Activated CD4-positive, alpha-beta T cell treated with anti-CD3 and anti-CD28 coated beads, Interleukin-2, amount 50 U/mL, for 4 hours (primary cell): Measurements from ENCODE around the gene CCL22.
"Not testable (repeated sequence)": the region's sequence is repeated elsewhere in the genome, so short reads cannot be mapped to it uniquely, and the experiment has no call there.

ENCODE experiments used
- DNase-seq, 2 experiments: peaks; one replicate each; pipeline ENCODE4 v3.0.0-alpha.2; 2020

Gene CCL22

DNA sequence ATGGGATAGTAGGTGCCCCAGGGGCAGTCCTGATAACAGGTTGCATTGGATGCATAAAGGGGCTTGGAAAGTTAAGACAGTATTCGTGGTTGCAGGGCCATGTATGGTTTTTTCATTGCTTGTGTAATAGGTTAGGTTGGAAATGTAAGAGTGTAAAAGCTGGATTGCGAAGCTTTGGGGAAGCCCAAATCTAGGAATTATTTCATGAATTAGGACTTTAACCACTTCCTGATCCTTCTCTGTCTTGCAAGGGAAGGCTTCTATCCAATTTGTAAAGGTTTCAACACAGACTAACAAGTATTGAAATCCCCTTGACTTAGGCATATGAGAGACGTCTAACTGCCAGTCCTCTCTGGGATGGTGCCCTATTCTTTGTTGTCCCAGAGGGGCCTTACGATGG, 38.2 kb downstream of the CCL22 start:
- DNase-seq = no peak

DNA sequence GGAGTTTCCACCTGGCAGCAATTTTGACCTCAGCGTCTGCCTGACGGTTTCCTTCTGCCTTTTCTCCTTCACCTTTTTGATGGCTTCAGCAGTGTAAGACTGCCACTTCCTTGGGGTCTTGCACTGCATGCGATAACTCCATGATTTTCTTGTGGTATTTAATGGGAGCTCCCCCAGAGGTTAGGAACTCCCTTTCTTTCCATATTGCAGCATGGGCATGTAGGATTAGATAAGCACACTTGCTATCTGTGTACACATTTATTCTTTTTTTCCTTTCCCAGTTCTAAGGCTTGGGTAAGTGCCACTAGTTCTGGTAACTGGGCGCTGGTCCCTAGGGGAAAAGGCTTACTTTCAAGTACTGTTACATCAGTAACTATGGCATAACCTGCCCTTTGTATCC, 38.9 kb downstream of the CCL22 start:
- DNase-seq = not testable (repeated sequence)

DNA sequence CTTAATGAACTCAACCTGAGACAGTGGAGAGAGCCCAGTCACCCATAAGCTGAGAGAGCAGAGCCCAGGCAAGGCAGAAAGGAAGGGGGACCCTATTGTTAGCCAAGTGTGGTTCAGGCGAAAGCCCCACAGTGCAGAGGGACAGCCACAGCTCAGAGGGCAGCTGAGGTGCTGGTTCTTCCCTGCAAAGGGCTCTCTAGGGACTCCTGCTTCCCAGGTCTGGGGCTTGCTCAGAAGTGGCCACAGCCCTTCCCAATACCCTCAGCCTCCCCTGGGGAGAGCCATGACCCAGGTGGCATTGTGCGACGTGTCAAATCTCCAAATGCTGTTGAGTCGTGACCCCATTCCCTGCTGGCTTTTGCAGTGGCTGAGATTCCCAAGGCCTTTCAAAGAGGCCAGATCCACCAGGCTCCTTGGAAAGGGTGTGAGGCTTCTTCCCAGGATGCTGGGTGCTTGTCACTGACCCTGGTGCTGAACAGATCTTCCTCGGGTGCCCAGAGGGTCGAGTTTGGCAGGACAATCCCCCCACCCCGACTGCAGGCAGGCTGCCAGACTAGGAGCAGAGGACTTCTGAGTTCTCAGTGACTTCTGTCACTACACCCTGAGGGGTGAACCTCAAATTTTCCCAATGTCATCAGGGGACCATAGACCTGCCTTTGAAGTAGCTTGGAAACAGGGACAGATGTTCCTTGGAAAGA, 43.5 kb downstream of the CCL22 start:
- no peak for DNase-seq

DNA sequence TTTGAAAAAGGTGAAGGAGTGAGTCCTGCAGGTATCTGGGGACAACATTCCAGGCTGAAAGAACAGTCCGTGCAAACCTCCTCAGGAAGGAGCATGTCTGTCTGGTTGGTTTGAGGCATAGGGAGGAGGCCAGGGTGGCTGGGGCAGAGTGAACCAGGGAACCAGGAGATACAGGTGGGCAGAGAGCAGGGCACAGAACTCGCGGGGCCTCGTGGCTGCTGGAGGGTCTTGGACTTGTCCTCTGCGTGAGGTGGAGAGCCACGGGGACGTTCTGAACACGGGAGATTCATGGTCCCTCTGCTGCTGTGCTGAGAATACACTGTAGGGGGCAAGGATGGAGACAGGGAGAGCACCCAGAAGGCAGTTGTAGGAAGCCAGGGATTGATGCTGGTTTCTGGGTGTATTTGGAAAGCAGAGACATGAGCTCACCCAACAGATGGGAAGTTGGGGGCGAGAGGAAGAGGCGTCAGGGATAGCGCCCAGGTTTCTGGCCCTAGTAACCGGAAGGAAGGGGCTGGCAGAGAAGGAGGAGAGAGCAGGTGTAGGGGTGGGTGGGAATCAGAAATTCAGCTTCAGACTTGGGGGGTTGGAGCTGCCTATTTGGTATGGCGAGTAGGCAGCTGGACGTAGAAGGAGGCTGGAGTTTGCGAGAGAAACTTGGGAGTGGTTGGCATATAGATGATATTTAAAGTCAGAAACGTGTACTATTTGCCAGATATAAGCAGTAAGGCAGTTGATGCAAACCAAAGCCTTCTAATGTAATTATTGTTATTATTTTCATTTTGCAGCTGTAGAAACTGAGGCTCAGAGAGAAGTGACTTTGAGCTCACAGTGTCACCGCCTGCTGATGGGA, 45.6 kb downstream of the CCL22 start, which contains the start of gene CCL17:
Gene CCL17, plus strand, starts transcription at position 803 of the 853 bp plus-strand sequence. CDS start 9,166 bp downstream, outside the sequence.
- DNase-seq = no peak

DNA sequence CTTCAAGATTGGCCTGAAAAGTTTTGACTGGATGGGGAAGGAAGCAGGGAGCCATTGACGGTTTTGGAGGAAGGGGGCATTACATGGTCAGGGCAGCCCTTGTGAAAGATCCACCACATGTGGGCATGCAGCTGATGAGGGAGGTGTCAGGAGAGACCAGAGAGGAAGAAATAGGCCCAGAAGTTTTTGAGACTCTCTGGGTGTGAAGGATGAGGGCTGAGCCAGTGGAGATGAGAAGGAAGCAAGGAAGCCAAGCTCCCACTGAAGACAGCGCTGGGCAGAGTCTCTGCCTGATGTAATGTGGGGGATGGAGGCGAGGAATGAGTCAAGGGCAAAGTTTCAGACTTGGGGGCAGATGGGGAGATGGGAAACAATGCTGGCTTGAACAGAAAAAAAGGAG, 46.5 kb downstream of the CCL22 start:
- DNase-seq = no peak

DNA sequence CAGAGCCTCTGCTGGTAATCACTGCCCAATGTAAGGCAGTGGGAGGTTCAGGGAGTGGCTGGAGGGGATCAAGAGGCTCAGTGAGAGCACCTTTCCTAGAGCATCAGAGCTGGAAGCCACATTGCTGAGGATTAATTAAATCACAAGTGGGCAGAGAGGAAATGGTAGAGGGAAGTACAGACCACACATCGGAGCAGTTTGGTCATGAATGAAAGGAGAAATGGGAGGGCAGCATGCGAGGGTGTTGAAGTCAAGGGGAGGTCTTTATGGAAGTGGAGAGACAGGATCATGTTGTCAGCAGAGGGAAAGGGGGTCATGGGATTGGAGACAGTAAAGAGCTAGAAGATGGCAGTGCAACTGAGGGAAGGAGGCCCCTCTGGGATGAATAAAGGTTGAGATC, 48.3 kb downstream of the CCL22 start:
- no peak for DNase-seq

DNA sequence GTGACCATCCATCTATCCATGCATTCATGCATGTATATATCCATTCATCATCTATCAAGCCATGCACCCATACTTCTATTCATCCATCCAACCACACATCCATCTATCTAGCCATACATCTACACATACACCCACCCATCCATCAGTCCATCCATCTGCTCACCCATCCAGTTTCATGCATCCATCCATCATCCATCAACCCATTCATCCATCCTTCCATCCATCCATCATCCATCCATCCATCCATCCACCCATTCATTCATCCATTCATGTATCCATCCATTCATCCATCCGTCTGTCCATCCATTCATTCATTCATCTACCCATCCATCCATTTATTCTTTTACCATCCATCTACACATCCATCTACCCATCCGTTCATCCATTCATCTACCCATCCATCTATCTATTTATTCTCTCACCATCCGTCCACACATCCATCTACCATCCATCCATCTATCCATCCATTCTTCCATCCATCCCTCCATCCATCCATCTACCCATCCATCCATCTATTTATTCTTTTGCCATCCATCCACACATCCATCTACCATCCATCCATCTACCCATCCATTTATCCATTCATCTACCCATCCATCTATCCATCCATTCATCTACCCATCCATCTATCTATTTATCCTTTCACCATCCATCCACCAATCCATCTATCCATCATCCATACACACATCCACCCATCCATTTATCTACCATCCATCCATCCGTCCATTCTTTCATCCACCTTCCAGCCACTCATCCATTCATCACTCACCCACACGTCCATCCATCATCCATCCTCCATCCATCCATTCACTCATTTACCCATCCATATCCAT, 49.2 kb downstream of the CCL22 start:
- no peak for DNase-seq

DNA sequence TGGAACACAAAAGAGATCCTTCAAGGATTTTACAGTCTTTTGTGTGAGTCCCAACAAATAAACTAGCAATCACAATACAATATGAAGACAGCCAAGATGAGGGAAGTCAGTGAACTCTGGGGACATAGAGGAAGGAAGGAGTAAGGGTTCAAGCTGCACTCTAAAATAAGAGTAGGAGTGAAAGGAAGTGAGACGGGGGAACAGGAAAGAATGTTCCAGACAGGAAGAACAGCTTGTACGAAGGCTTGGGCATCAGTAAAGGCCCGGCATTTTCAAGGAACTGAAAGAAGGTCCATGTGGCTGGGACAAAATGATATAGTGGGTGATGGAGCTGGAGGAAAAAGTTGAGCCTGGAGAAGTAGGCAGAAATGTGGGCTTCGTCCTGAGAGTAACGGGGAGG, 50.5 kb downstream of the CCL22 start:
- DNase-seq = no peak

DNA sequence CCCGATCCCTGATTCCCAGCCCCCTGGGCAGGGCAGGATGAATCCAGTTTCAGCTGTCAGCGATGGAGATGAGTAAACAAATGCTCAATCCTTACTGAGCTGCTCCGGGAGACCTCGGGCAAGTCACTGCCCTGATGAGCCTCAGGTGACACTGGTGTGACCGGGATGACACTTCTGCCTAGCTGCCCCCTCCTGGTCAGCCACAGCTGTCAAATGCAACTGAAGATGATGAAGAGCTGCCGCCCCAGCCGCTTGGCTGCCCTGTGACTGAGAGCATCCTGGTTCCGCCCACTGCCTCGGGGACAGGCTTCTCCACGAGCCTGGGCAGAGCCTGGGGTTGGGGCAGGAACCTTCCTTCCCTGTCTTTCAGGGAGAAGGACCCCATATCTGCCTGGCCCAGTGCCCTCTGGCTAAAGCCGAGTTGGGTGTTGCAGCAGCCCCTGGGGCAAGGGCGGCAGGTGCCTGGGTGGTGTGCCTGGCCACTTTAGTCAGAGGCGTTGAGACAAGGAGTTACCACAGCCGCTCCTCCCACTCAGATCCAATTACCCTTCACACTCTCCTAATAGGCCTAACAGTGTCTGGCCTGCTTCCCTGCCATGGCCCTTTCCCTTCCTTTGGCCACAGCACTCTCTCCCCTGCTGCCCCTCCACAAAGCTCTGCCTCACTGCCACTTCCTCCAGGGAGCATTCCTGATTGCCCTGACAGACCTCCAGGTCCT, 51.4 kb downstream of the CCL22 start:
- no peak for DNase-seq

DNA sequence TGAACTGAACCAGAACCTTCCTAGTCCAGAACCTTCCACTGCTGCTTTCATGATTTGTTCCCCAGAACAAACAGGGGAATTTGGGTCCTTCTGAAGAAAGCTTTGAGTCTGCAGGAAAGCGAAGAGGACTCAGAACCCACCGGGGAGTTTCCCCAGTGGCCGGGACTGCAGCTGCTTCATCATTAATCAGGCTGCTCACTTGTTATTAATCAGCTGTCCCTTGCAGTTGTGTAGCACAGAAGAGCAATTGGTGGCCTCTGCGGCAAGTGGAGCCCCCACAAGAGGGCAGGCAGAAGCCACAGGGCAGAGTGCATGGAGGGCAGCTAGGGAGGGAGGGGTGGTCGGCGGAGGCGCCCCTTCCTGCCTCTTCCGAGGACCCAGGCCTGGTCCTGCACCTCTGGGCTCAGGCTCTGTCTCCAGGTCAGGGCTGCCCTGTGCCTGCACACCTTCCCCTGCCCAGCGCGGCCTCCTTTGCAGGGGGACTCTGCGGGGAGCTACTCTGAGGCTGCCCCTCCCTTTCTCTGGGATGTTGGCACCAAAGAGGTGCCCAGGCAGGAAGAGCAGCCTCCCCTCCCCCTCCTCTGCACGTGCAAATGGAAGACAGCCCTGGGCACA, 52.9 kb downstream of the CCL22 start:
- no peak for DNase-seq

DNA sequence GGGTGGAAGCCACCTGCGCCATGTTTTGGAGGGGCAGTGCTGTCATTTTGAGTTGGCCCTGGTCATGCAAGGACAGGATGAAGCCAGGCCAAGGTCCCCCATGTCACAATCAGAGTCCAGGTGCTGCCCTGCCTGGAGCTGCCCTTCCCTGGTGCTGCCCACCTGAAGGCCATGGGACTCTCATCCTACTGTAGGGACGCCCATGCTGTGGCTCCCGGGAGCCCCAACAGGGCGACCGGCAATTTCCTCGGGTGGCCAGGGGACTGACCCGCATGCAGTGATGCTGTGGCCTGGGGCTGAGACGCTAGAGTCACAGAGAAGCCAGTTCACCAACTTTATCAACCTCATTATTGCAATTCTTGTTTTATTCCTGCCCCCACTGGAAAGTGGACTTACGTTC, 54.0 kb downstream of the CCL22 start:
- DNase-seq = no peak

DNA sequence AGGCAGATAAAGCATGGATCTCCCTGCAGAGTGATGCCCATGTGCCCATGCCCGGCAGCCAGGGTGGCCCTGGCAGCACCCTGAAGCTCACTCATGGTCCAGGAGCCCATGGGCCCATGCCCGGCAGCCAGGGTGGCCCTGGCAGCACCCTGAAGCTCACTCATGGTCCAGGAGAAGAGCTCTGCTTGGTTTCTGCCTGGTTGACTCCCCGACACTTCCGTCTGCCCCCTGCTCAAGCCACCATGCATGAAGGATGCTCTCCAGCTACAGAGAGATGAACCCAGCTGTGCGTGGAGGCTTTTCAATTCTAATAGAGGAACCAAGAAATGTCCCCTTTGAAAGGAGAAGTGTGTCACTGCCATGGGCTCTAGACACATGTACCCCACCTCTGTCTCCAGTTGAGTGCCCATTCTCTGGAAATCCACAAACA, 54.7 kb downstream of the CCL22 start:
- no peak for DNase-seq

DNA sequence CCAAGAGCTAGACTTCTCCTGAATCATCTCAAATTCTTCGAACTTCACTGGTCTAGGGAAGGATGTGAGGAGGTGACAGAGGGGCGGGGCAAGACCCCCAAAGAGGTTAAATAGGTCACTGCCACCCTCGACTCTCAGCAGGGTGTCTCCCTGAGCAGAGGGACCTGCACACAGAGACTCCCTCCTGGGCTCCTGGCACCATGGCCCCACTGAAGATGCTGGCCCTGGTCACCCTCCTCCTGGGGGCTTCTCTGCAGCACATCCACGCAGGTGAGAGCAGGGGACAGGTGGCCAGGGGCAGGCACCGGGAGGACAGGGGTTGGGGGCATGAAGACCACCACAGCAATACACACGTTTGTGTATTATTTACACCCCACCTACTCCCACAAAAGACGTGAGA, 55.1 kb downstream of the CCL22 start:
- DNase-seq = no peak
